ENCODE data around the gene FCGR2B. TPM values are rescaled to one million over a fixed set of nuclear protein-coding genes. Genes with fewer than 3 reads are reported as not detected.

Gene FCGR2B
- total RNA-seq, 1 experiment from 2014 or later: 0.11 TPM

GRCh38 chr1:161726473-161727255 is 63.7 kb downstream of the FCGR2B start:
- no peaks in the 10 kb centered on the region for H3K36me3 Mint-ChIP-seq
- peaks cover 68% of the 10 kb centered on the region for H3K27me3 Mint-ChIP-seq (ENCODE audit: low read depth)
- ChIA-PET POLR2A (interaction anchor here (0.7 to 2.6 kb wide), 2 partner anchors 23 to 1230 kb away, joined by 3 to 10 read pairs; partner anchors contain the start of gene DUSP12), CTCF (interaction anchor here (0.6 to 2.4 kb wide), 13 partner anchors 9 to 337 kb away, joined by 3 to 23 read pairs (median 4); partner anchors contain the start of gene DUSP12)
- peak overlapping the region; percentile 90 for H3K4me3 Mint-ChIP-seq
- ATAC-seq (peak; percentile 78), DNase-seq (ENCODE audit: low spot score) (peak; percentile 81)
- peaks cover 33% of the 10 kb centered on the region for H3K4me1 Mint-ChIP-seq
- no peak overlapping the region for H3K27ac Mint-ChIP-seq
- H3K9me3 Mint-ChIP-seq: no peaks in the 10 kb centered on the region
- TF ChIP-seq ARID4B (CRISPR knock-in tag; IDR thresholded peaks at IDR 0.05; ENCODE audit: borderline replicate concordance): 0 out of 2 replicates have a peak, but pooled peaks have one; percentile 15
- 0 out of 2 replicates have a peak, but pooled peaks have one; percentile 46 for TF ChIP-seq FOXP4 (CRISPR knock-in tag; IDR thresholded peaks at IDR 0.05)
- peak; percentile 48; the same call in 1 of the 2 replicates for TF ChIP-seq ETV6 (CRISPR knock-in tag; IDR thresholded peaks at IDR 0.05)
- 0 out of 2 replicates have a peak, but pooled peaks have one; percentile 37 for TF ChIP-seq ESRRA (CRISPR knock-in tag; IDR thresholded peaks at IDR 0.05; ENCODE audit: borderline replicate concordance)
- no peak for TF ChIP-seq FOXK1 (CRISPR knock-in tag; IDR thresholded peaks at IDR 0.05)
- TF ChIP-seq ZNF317 (CRISPR knock-in tag; IDR thresholded peaks at IDR 0.05; ENCODE audit: borderline replicate concordance, low read depth): no peak
- peak; percentile 8; the same call in 1 of the 2 replicates for TF ChIP-seq ATF1 (CRISPR knock-in tag; IDR thresholded peaks at IDR 0.05)
- TF ChIP-seq HMGXB4 (CRISPR knock-in tag; IDR thresholded peaks at IDR 0.05): peak; percentile 13; the same call in 1 of the 2 replicates
- TF ChIP-seq CREM (CRISPR knock-in tag; IDR thresholded peaks at IDR 0.05): 0 out of 2 replicates have a peak, but pooled peaks have one; percentile 17
- no peak for TF ChIP-seq ELF4 (CRISPR knock-in tag; IDR thresholded peaks at IDR 0.05; ENCODE audit: low read depth)
- TF ChIP-seq USF1 (CRISPR knock-in tag; IDR thresholded peaks at IDR 0.05): 0 out of 2 replicates have a peak, but pooled peaks have one; percentile 38
- 0 out of 2 replicates have a peak, but pooled peaks have one; percentile 2 for TF ChIP-seq TCF7 (CRISPR knock-in tag; IDR thresholded peaks at IDR 0.05; ENCODE audit: low read depth)
- 0 out of 2 replicates have a peak, but pooled peaks have one; percentile 74 for TF ChIP-seq ZNF219 (CRISPR knock-in tag; IDR thresholded peaks at IDR 0.05; ENCODE audit: borderline replicate concordance)

All from WTC11 (cell line).